LNCAP (cell line): Measurements from ENCODE around the gene KIAA1614.

Experiments used
- TF ChIP-seq, protein P1 (sequence below): fragments of 450-650 bp; IDR thresholded peaks from 2 replicates; pipeline ENCODE4 v1.5.1; 2017; ENCODE audit warnings: mild to moderate bottlenecking

Gene KIAA1614

DNA sequence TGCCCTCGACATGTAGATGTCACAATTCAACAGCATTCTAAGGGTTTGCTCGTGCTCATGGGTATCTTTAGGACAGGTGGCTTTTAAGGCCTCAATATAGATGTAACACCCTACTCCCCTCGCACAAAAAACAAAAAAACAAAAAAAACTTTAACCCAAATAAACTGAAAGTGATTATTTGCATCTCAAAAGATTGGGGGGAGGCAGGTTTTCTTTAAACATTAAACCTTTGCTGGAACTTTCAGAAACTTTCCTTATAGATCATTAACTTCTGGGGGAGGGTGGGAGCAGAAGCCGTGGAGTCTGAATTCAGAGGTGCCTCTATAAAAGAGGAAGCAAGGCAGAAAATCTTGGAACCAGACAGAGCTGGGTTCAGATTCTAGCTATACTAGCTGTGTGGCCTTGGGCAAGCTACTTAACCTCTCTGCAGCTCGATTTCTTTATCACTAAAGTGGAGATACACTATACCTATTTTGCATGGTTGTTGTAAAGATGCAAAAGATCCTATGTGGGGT is 3.2 kb upstream of the KIAA1614 start:
- TF ChIP-seq, protein P1, sequence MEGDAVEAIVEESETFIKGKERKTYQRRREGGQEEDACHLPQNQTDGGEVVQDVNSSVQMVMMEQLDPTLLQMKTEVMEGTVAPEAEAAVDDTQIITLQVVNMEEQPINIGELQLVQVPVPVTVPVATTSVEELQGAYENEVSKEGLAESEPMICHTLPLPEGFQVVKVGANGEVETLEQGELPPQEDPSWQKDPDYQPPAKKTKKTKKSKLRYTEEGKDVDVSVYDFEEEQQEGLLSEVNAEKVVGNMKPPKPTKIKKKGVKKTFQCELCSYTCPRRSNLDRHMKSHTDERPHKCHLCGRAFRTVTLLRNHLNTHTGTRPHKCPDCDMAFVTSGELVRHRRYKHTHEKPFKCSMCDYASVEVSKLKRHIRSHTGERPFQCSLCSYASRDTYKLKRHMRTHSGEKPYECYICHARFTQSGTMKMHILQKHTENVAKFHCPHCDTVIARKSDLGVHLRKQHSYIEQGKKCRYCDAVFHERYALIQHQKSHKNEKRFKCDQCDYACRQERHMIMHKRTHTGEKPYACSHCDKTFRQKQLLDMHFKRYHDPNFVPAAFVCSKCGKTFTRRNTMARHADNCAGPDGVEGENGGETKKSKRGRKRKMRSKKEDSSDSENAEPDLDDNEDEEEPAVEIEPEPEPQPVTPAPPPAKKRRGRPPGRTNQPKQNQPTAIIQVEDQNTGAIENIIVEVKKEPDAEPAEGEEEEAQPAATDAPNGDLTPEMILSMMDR: no peak

DNA sequence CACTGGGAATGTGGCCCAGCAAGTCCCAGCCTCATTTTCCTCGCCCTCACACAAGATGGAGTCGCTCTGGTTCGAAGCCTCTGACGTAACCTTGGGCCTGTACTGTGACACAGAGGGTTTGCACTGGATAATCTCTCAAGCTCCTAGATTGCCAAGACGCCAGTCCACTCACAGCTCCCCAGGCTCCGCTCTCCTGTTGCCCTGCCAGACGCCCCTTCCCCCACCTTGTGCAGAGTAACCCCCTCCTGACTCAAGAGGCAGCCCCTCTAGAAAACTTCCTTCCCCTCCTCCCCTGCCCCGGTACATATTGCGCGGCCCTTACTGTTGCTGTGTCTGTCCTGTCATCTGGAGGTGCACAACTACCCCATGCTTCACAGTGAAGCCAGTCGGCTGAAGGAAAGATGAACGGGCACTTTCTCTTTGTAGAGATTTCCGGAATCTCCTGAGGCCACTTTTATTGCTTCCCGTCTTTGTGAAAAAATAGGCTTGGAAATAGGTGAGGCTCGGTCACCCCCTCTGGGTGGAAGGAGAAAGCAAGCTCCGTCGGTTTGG is 981 bp upstream of the KIAA1614 start:
- TF ChIP-seq, protein P1: no peak

DNA sequence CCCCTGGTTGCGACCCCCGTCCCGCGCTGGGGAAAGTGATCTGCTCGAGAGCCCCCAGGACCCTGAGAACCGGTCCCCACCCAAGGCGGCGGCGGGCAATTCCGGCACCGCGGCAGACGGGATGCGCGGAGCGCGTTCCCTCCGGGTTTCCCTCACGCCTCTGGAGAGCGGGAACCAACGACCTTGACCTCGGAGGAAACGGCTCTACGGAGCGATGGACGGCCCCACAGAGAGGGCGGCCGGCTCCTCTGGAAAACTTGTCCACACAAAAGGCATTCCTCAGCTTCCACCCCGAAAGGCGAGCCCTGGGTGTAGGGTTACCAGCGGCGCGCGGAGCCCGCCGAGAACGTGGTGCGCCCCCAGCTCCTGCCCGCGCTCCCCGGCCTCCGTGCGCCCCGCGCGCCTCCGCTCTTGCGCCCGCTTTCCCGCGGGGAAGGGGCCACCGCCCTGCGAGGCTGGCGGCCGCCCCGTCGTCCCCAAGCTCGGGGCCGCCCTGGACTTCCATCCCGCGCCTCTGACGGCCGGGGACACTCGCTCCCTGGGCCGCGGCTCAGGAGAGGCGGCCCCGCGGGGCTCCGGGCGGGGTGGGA is 391 bp upstream of the KIAA1614 start:
- TF ChIP-seq, protein P1: no peak

DNA sequence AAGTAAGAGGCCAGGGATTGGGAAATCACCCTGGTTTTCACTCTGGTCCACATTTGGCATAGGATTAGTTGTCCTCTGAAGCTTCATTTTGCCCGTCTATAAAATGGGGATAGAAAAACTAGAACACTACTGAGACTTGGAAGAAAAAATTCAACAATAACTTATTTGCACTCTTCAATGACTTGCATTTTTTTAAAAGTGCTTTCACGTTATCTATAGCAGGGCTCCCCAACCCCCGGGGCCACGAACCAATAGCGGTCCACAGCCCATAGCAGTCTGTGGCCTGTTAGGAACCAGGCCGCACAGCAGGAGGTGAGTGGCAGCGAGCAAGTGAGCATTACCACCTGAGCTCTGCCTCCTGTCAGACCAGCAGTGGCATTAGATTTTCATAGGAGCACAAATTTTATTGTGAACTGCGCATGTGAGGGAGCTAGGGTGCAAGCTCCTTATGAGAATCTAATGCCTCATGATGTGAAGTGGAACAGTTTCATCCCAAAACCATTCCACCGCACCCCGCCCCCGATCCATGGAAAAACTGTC is 2.8 kb downstream of the KIAA1614 start:
- TF ChIP-seq, protein P1: no peak

DNA sequence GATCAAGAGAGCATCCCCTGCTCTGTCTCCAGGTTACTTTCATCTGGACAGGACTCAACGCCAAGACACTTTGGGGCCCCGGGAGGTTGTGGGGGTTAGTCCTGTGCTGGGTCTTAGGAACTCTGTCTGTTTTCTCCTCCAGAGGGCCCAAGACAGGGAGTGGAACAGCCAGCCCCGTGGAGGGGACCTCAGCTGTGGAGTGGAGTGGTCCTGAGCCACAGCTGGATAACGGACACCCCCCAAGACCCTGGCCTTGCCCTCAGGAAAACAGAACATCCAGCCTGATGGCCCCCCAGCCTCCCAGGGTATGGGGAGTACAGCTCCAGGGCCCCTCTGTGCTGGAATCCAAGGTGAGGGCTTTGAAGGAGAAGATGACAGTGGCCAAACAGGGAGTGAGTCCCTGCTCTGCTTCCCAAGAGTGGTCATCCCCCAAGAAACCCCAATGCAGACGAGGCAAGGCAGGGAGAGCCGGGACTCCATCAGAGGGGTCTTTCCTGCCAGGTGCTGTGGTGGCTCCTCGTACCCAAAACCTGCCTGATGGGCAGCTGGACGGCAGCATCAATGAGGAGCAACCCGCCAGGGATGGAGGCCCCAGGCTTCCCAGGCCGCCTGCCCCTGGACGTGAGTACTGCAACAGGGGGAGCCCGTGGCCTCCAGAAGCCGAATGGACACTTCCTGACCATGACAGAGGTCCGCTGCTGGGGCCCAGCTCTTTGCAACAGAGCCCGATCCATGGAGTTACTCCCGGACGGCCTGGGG is 3.5 kb downstream of the KIAA1614 start:
- TF ChIP-seq, protein P1: no peak

DNA sequence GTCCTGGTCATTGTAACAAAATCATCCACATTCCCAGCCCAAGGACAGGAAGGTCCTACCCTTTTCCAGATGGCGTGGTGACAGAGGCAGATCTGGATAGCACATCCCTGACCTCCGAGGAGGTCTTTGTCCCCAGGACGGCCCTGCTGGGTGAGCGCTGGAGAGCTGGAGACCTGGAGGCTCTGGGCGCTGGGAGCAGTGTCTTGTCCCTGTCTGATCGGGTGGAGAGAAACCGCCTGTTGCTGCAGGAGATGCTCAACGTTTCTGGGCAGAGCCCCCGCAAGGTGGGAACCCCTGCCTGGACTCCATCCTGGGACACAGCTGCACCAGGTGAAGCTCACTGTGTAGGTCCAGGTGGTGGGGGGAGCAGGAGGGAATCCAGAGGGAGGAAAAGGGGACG is 4.1 kb downstream of the KIAA1614 start:
- TF ChIP-seq, protein P1: no peak

DNA sequence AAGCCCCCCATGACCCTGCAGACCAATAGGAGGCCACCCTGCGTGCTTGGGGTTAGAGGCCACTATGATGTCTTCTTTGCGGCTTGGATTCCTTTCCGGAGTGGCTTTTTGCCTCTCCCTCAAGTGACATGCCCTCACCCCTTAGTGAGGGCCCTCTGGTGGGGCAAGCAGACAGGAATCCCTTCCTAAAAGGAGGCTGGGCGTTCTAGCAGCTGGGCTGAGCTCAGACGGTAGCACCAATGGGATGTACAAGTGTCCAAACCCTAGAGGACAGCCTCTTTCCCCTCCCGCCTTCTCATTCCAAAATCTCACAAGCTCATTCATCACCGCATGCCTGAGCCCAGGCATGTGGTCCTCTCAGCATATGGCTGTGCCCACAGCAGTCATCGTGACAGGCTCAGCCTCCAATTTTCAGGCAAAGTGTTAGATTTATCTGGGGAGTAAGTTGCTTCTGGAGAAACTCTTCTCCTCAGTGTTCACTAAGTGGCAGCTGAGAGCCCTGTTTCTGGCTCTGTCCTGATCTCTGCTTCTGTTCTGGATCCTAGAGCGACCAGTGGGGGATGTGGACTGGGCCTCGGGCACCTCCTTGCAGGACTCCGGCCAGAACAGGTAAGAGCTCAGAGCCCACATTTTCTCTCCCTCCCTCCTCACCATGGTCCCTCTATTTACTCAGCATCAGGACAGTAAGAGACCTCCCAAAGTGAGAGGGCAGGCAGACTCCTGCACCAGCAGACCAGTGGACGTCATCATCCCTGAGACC is 4.8 kb downstream of the KIAA1614 start:
- TF ChIP-seq, protein P1: no peak
